Measurements from ENCODE around the gene TSHZ1.

The TSHZ1 gene

GRCh38 chr18:75241705-75242104 lies 31.1 kb downstream of the TSHZ1 start:
- TF ChIP-seq FOXP2 (optimal IDR thresholded peaks at IDR 0.05; ENCODE audit: borderline replicate concordance, extremely low read depth, extremely low read length, insufficient read depth) = no peak
- TF ChIP-seq SIN3A (IDR thresholded peaks at IDR 0.05; ENCODE audit: borderline replicate concordance, insufficient read depth, low read length) = no peak
- no peak for TF ChIP-seq TAF1 (IDR thresholded peaks at IDR 0.05; ENCODE audit: borderline replicate concordance, insufficient read depth, low read length)
- no peak for TF ChIP-seq POLR2AphosphoS5 (IDR thresholded peaks at IDR 0.05; ENCODE audit: low read depth, low read length)
- no peak for TF ChIP-seq REST (IDR thresholded peaks at IDR 0.05; ENCODE audit: insufficient read depth in 1 of 2, low read depth in 2 of 2, low read length in 2 of 2)

- TF ChIP-seq TAF1 (IDR thresholded peaks at IDR 0.05; ENCODE audit: borderline replicate concordance, insufficient read depth, low read length) (no peak), POLR2AphosphoS5 (IDR thresholded peaks at IDR 0.05; ENCODE audit: low read depth, low read length) (no peak), REST (IDR thresholded peaks at IDR 0.05; ENCODE audit: insufficient read depth in 1 of 2, low read depth in 2 of 2, low read length in 2 of 2) (no peak), SIN3A (IDR thresholded peaks at IDR 0.05; ENCODE audit: borderline replicate concordance, insufficient read depth, low read length) (no peak), FOXP2 (optimal IDR thresholded peaks at IDR 0.05; ENCODE audit: borderline replicate concordance, extremely low read depth, extremely low read length, insufficient read depth) (no peak)
These were observed 34.0 kb downstream of the TSHZ1 start for GRCh38 chr18:75244351-75245313.

- no peak for TF ChIP-seq REST (IDR thresholded peaks at IDR 0.05; ENCODE audit: insufficient read depth in 1 of 2, low read depth in 2 of 2, low read length in 2 of 2)
These were observed 36.4 kb downstream of the TSHZ1 start for GRCh38 chr18:75246721-75247610.

- TF ChIP-seq FOXP2 (optimal IDR thresholded peaks at IDR 0.05; ENCODE audit: borderline replicate concordance, extremely low read depth, extremely low read length, insufficient read depth) = no peak
- TF ChIP-seq REST (IDR thresholded peaks at IDR 0.05; ENCODE audit: insufficient read depth in 1 of 2, low read depth in 2 of 2, low read length in 2 of 2) = no peak
- no peak for TF ChIP-seq TAF1 (IDR thresholded peaks at IDR 0.05; ENCODE audit: borderline replicate concordance, insufficient read depth, low read length)
- TF ChIP-seq SIN3A (IDR thresholded peaks at IDR 0.05; ENCODE audit: borderline replicate concordance, insufficient read depth, low read length) = no peak
- no peak for TF ChIP-seq POLR2AphosphoS5 (IDR thresholded peaks at IDR 0.05; ENCODE audit: low read depth, low read length)
These were observed 37.2 kb downstream of the TSHZ1 start for GRCh38 chr18:75247611-75248421.
